NCI-H446 (cell line): ENCODE measurements around the gene VWCE.

Source experiments
- DNase-seq, 2 experiments: peaks; one replicate each; lab custom pipeline; 2025; lab: John Stamatoyannopoulos, UW

The VWCE gene

DNA sequence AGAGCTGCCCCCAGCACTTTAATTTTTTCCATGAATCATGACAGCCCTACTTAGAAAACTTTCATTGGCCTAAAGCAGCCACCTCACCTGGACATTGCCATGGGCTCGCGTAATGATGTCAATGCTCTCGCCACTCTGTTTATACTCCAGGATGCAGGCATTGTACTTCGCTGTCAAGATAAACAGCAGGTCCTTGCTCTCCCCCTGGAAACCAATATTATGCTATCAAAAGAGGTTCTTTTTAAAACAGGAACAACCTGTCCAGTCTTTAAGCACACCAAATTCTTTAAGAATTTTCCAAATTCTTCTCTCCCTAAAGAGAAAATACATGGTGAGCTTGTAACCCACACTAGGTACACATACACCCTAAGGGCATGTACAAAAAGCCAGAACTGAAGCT lies 34.8 kb upstream of the VWCE start:
- no peak for DNase-seq

GRCh38 chr11:61328351-61328750 lies 33.2 kb upstream of the VWCE start:
- no peak for DNase-seq

DNA sequence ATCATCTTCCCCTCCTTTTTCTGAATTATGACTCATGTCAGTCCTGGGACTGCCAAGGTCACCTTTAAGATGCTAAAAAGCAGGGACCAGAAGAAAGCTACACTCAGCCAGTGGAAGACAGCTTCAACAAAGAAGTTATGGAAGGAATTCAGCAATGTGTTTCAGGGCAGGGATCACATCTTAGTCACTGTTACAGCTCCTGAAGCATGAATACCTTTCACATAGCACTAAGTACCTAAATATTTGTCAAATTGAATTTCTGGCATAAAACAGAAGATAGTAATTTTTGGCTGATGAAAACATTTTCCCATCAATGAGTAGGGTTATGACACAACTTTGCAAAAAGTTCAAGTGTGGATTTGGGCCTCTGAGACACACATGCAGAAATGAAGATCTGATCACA lies 32.6 kb upstream of the VWCE start:
- DNase-seq: no peak

DNA sequence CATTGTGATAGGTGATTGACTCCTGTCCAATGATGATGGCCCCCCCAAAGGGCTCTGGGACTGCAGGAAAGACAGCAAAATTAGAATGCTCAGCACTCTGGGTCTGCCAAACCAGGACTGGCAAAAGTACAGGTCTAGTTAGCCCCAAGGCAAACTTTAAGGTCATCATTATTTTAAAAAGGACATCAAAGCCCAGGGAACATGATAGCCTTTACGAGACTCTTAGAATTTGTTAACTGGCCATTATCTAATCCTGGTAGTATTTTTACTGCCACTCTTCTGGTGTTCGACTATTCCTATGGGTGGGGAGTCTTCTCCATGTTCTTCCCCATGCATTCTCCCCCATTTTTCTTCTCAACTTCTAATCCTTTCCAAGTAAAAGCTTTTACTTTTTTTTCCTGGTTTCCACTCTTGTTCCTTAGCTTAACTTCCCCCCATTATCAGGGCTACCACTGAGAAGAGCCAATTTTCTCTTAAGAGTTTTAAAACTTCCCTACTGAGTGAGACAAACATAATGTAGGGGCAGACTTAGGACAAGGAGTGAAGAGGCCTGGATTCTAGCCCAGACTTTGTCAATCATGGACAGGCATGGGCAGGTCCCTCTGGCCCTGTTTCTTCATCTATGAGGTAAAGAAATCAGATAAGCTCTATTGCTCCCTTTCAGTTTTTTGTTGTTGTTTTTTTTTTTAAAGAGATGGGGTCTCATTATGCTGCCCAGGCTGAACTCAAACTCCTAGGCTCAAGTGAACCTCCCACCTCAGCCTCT lies 30.7 kb upstream of the VWCE start:
- DNase-seq: peak in 1 of 2 experiments; percentile 43

DNA sequence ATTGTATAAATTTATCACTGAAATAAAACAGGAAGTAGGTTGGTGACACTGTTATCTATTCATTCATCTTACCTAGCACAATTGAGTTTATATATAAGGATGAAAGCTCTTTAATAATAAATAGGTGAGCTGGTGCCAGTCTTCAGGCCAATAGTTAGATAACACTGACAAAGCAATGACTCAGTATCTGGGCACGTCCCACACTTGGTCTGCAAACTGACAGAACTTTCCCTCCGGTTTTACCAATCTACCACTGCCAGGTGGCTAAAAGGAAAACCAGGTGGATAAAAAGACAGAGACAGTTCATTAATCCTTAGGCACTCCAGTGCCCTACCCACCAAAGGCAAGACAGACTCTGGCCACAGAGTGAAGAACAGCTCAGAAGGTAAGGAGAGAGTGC lies 20.1 kb upstream of the VWCE start:
- DNase-seq: no peak

GRCh38 chr11:61310749-61311148 lies 15.6 kb upstream of the VWCE start:
- no peak for DNase-seq

- DNase-seq: no peak
Measured at GRCh38 chr11:61309739-61310138, 14.6 kb upstream of the VWCE start.

- no peak for DNase-seq
Measured at GRCh38 chr11:61309141-61309540, 14.0 kb upstream of the VWCE start.

GRCh38 chr11:61307354-61307753 lies 12.2 kb upstream of the VWCE start:
- DNase-seq: no peak

- no peak for DNase-seq
Measured at GRCh38 chr11:61306221-61306620, 11.1 kb upstream of the VWCE start.

GRCh38 chr11:61305417-61305816 lies 10.3 kb upstream of the VWCE start:
- no peak for DNase-seq

DNA sequence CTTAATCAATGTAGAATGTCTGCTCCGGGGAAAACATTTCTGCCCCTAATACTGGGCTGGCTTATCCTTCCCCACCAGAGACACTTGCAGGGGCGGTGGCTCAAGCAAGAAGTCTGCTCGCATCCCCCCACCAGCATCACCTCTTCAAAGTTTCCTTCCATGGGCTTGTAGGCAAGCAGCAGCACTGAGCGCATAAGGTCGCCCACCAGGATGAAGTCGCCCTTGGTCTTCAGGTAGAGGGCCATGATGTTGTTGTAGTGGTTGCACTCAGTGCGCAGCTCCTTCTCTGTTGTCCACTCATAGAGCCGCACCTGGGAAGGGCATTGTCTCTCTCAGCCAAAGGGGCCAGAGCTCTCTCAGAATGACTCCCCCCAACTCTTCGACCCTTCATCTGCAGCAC lies 8.6 kb upstream of the VWCE start:
- DNase-seq: no peak

DNA sequence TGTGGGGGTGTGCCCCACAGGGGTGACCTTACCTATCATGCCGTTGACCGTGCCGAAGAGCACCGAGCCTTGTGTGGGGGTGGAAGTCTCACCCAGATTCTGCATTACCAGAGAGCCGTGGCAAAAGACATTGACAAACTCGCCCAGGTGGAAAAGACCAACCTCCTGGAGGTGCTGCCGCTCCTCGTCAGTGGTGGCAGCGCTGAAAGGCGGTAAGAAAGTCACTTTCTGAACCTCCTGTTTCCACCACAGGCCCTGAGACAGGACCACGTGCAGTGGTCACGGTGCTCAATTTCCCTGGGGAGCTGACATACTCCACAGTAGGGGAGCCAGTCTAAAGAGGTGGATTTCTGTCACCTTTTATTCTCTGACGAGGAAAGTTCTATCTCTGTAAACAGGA lies 7.4 kb upstream of the VWCE start:
- no peak for DNase-seq

- DNase-seq: no peak
Measured at GRCh38 chr11:61298663-61299244, 3.6 kb upstream of the VWCE start.

DNA sequence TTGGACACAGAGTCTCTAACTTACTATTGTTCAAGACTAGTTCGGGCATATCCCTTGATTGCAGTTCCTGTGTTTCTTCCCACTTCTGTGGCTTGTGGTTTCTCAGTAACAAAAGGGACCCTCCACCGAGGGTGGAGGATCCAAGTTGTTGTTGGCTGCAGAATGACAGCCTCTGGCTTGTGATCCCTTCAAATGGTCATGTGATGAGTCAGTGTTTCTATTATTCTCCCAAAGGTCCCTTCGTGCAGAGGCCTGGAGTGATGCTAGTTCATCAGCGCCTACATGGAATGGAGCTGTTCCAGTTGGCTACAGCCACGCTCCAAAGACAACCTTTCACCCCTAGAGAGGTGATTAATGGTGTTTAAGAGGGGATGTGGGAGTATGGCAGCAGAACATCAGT lies 2.6 kb upstream of the VWCE start:
- no peak for DNase-seq

- DNase-seq: no peak
Measured at GRCh38 chr11:61297341-61297740, 2.2 kb upstream of the VWCE start.

- no peak for DNase-seq
Measured at GRCh38 chr11:61295596-61295926, 445 bp upstream of the VWCE start.

DNA sequence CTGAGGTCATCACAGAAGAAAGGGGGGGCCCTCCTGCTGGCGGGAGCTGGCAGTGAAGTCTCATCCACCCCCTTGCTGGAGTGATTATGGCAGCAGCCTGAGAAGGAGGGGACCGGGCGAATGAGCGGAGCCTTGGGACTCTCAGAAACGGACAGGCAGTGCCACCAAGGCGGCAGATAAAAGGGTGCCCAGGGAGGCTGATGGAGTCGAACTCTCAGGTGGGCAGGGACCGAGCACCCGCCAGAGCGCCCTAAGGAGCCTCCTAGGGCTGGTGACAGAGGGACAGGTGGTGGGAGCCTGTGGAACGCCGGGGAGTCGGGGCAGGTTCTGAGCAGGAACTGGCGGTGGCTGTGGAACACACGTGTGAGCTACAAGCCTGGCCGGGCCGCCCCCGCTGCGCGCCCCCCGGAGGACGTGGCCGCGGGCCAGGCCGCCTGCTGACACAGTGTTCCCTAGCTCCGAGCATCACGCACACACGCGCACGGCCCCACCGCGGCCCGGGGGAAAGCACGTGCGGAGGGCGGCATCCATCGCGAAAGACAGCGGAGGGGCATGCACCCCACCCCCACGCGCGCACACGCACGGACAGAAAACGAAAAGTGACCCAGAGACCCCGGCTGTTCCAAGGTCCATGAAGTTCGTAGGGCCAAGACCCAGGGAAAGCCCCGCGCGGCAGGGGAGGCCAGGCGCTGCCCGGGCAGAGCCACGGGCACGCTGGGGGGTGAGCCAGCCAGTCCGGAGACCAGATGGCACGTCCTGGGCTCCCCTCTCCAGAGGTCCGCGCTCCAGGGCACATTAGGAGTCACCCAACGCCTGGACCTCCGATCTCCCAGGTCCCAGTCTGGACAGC lies 1.0 kb downstream of the VWCE start:
- DNase-seq: peak in 1 of 2 experiments; percentile 26

DNA sequence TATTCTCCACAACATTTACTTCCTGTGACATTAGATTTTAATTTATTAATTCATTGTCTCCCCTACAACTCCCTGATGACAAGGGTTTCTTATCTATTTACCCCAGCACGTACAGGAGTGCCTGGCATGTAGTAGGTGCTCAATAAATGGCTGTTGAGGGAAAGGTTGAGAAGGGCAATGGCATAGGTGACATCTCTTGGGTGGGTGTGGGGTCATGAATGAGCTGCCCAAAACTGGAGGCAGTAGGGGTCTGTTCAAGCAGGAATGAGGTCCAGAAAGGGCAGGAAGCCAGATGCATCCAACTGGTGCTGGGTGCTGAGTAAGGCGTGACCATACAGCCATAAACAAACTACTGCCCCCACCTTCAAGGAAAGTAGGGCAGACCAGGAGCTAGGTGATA lies 2.8 kb downstream of the VWCE start:
- DNase-seq: no peak

- DNase-seq: no peak
Measured at GRCh38 chr11:61290905-61291690, 4.0 kb downstream of the VWCE start.

GRCh38 chr11:61287338-61287977 lies 7.7 kb downstream of the VWCE start:
- no peak for DNase-seq

GRCh38 chr11:61283613-61284012 lies 11.5 kb downstream of the VWCE start:
- no peak for DNase-seq
